ENCODE measurements around the gene C1S. TPM values are rescaled to one million over a fixed set of nuclear protein-coding genes. Genes with fewer than 3 reads are reported as not detected.

Gene C1S
- total and polyA plus RNA-seq, 2 donors (not counting 3 experiments of a cell fraction or from before 2014, with no cell fraction given): 0.32 to 0.38 TPM

DNA sequence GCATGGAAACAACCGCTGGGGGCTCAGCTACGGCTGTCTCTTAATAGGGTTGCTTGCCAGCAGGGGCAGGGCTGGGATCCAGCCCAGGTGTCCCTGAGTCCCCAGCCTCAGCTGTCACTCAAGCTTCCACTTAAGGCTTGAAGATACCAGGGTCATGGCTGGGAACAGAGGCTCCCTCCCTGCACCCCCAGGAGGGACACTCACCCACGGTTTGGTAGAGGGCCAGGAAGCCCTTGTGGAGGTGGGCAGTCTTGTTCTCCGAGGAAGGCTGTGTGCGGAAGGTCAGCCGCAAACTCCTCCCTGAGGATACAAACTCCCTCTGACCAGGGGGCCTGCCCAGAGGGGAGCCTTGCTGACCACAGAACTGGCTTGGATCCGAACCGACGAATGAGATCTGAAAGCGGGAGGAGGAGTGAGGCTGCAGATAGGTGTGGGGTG is 41.2 kb downstream of the C1S start:
- DNase-seq (ENCODE audit: low read depth, low spot score) (no peak), FAIRE-seq (no peak)
- no peaks in the 10 kb centered on the region for H4K20me1 ChIP-seq (replicated peaks; ENCODE audit: control insufficient read depth, extremely low read depth, insufficient read depth, low read length)
- CTCF ChIA-PET: interaction anchor here (1.9 kb wide), 1 partner anchor 11 kb away, joined by 7 read pairs; no protein-coding TSS in a partner anchor
- no peak overlapping the region for H3K4me3 ChIP-seq (replicated peaks in 1 of 3; ENCODE audit: insufficient read depth in 1 of 3, low read depth in 1 of 3, low read length in 3 of 3)
- dilution Hi-C loops (cut with MboI; ENCODE audit: extremely low pct_ligation_motif_present, low sequenced_read_pairs) (no loop called here), intact Hi-C loops (cut with micrococcal nuclease) (no loop called here)
- no peak overlapping the region for H3K4me2 ChIP-seq (ENCODE audit: insufficient read depth, low read length)
- peaks cover 0 to 1% of the 10 kb centered on the region in 2 experiments for H3K36me3 ChIP-seq (ENCODE audit: control insufficient read depth in 2 of 2, extremely low read depth in 1 of 2, insufficient read depth in 2 of 2, low read length in 2 of 2)
- no TSS peak for BruUV-seq (replicated peaks)
- no peaks in the 10 kb centered on the region for H3K9me3 ChIP-seq (replicated peaks; ENCODE audit: control insufficient read depth, insufficient read depth, low read length)
- no peak overlapping the region for H3K27ac ChIP-seq (ENCODE audit: insufficient read depth, low read depth, low read length)
- no peaks in the 10 kb centered on the region for H3K79me2 ChIP-seq (ENCODE audit: control insufficient read depth, insufficient read depth, low read length)
- H3K9me1 ChIP-seq (replicated peaks; ENCODE audit: control insufficient read depth, extremely low read depth, insufficient read depth, low read length): no peaks in the 10 kb centered on the region
- no peak overlapping the region for H2AFZ ChIP-seq (ENCODE audit: low read depth, low read length)
- H3K27me3 ChIP-seq (ENCODE audit: control insufficient read depth in 2 of 2, insufficient read depth in 2 of 2, low read length in 2 of 2): no peaks in the 10 kb centered on the region
- H3K9ac ChIP-seq (replicated peaks; ENCODE audit: extremely low read depth, insufficient read depth, low read length): no peak overlapping the region
- POLR2A ChIA-PET: no interaction called here
- TF ChIP-seq EZH2 (IDR thresholded peaks at IDR 0.05; ENCODE audit: borderline replicate concordance, low read depth, low read length, severe bottlenecking): no peak
- no peak for TF ChIP-seq FOS (IDR thresholded peaks at IDR 0.05; ENCODE audit: borderline replicate concordance, insufficient read depth, low read length)
- TF ChIP-seq, protein P1, sequence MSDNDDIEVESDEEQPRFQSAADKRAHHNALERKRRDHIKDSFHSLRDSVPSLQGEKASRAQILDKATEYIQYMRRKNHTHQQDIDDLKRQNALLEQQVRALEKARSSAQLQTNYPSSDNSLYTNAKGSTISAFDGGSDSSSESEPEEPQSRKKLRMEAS (IDR thresholded peaks at IDR 0.05; ENCODE audit: insufficient read depth, insufficient read length): no peak
- TF ChIP-seq POLR2AphosphoS5 (IDR thresholded peaks at IDR 0.05; ENCODE audit: insufficient read depth, low read depth, low read length): no peak
- H3K4me1 ChIP-seq (ENCODE audit: control insufficient read depth, extremely low read depth, insufficient read depth, low read length): no peaks in the 10 kb centered on the region

DNA sequence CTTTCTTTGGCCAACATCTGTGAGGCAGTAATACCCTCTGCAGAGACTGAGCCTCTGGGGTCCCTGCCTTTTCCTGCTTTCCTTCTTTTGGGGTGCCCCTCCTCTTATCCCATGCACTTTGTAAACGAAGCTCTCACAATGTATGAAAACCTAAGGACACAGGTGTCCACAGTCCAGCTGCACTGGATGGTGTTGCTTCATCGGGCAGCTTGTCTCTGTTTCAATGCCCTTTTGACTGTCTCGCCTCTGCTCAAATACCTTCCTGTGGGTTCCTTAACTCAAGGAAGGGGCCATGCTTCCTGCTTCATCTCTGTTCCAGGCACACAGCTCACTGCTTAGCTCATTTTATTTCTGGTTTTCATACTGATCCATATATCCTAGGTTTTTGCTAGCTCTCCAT is 42.1 kb downstream of the C1S start:
- Histone ChIP-seq H3K4me3 (replicated peaks in 1 of 3; ENCODE audit: insufficient read depth in 1 of 3, low read depth in 1 of 3, low read length in 3 of 3) (no peak overlapping the region), H4K20me1 (replicated peaks; ENCODE audit: control insufficient read depth, extremely low read depth, insufficient read depth, low read length) (no peaks in the 10 kb centered on the region), H3K9me3 (replicated peaks; ENCODE audit: control insufficient read depth, insufficient read depth, low read length) (no peaks in the 10 kb centered on the region), H3K4me1 (ENCODE audit: control insufficient read depth, extremely low read depth, insufficient read depth, low read length) (no peaks in the 10 kb centered on the region), H3K4me2 (ENCODE audit: insufficient read depth, low read length) (no peak overlapping the region), H3K27ac (ENCODE audit: insufficient read depth, low read depth, low read length) (no peak overlapping the region), H3K9me1 (replicated peaks; ENCODE audit: control insufficient read depth, extremely low read depth, insufficient read depth, low read length) (no peaks in the 10 kb centered on the region), H3K79me2 (ENCODE audit: control insufficient read depth, insufficient read depth, low read length) (no peaks in the 10 kb centered on the region), H3K9ac (replicated peaks; ENCODE audit: extremely low read depth, insufficient read depth, low read length) (no peak overlapping the region), H3K36me3 (ENCODE audit: control insufficient read depth in 2 of 2, extremely low read depth in 1 of 2, insufficient read depth in 2 of 2, low read length in 2 of 2) (peaks cover 0 to 1% of the 10 kb centered on the region in 2 experiments), H2AFZ (ENCODE audit: low read depth, low read length) (no peak overlapping the region), H3K27me3 (ENCODE audit: control insufficient read depth in 2 of 2, insufficient read depth in 2 of 2, low read length in 2 of 2) (no peaks in the 10 kb centered on the region)
- ChIA-PET CTCF (interaction anchor here (1.9 kb wide), 1 partner anchor 11 kb away, joined by 7 read pairs; no protein-coding TSS in a partner anchor), POLR2A (no interaction called here)
- intact Hi-C loops (cut with micrococcal nuclease): no loop called here
- dilution Hi-C loops (cut with MboI; ENCODE audit: extremely low pct_ligation_motif_present, low sequenced_read_pairs): no loop called here
- DNase-seq (ENCODE audit: low read depth, low spot score) (no peak), FAIRE-seq (no peak)
- TF ChIP-seq JUN (IDR thresholded peaks at IDR 0.05; ENCODE audit: borderline replicate concordance, insufficient read depth, insufficient read length, low read depth) (no peak), POLR2AphosphoS5 (IDR thresholded peaks at IDR 0.05; ENCODE audit: insufficient read depth, low read depth, low read length) (no peak), GATA2 (IDR thresholded peaks at IDR 0.05; ENCODE audit: insufficient read depth, insufficient read length, low read depth, low read length) (no peak), POLR2A (IDR thresholded peaks at IDR 0.05; ENCODE audit: low read depth, low read length) (no peak), EZH2 (IDR thresholded peaks at IDR 0.05; ENCODE audit: borderline replicate concordance, low read depth, low read length, severe bottlenecking) (no peak), FOS (IDR thresholded peaks at IDR 0.05; ENCODE audit: borderline replicate concordance, insufficient read depth, low read length) (no peak), MYC (IDR thresholded peaks at IDR 0.05; ENCODE audit: low read depth, low read length) (no peak)
- TF ChIP-seq, protein P1 (IDR thresholded peaks at IDR 0.05; ENCODE audit: insufficient read depth, insufficient read length): no peak
- TF ChIP-seq, protein P2, sequence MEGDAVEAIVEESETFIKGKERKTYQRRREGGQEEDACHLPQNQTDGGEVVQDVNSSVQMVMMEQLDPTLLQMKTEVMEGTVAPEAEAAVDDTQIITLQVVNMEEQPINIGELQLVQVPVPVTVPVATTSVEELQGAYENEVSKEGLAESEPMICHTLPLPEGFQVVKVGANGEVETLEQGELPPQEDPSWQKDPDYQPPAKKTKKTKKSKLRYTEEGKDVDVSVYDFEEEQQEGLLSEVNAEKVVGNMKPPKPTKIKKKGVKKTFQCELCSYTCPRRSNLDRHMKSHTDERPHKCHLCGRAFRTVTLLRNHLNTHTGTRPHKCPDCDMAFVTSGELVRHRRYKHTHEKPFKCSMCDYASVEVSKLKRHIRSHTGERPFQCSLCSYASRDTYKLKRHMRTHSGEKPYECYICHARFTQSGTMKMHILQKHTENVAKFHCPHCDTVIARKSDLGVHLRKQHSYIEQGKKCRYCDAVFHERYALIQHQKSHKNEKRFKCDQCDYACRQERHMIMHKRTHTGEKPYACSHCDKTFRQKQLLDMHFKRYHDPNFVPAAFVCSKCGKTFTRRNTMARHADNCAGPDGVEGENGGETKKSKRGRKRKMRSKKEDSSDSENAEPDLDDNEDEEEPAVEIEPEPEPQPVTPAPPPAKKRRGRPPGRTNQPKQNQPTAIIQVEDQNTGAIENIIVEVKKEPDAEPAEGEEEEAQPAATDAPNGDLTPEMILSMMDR (IDR thresholded peaks at IDR 0.05; ENCODE audit: extremely low read depth in 1 of 2, insufficient read depth in 1 of 2, low read depth in 1 of 2, low read length in 2 of 2): no peak
- no TSS peak for BruUV-seq (replicated peaks)

Data from endothelial cell of umbilical vein (primary cell).